WTC11 (cell line): ENCODE measurements around the gene STX8. TPM values are rescaled to one million over a fixed set of nuclear protein-coding genes. Genes with fewer than 3 reads are reported as not detected.

Experiments used
- ATAC-seq: fragments of 200-7000 bp; cut with Tn5 transposase; 2 replicates; pipeline ENCODE4 v1.10.0; 2021; ENCODE audit warnings: mild to moderate bottlenecking, moderate library complexity
- CTCF ChIA-PET: fragments of 300-600 bp; sonication (Branson Sonifier 250); formaldehyde crosslinking; loops from one replicate; lab custom pipeline; 2021; ENCODE audit warnings: antibody characterized with exemption; lab: Charles Lee
- POLR2A ChIA-PET: fragments of 350-600 bp; sonication (Branson Sonifier 250); formaldehyde crosslinking; loops from one replicate; lab custom pipeline; 2021; ENCODE audit warnings: antibody characterized with exemption; lab: Charles Lee
- DNase-seq: peaks from one replicate; pipeline ENCODE4 v3.0.0; 2021; ENCODE audit warnings: low spot score
- H3K27ac Mint-ChIP-seq: 2 replicates; pipeline ENCODE4 v1.8.0; 2021; ENCODE audit warnings: mixed read lengths
- H3K27me3 Mint-ChIP-seq: 2 replicates; pipeline ENCODE4 v1.8.0; 2021; ENCODE audit warnings: low read depth, mild to moderate bottlenecking, moderate library complexity, mixed read lengths
- H3K36me3 Mint-ChIP-seq: 2 replicates; pipeline ENCODE4 v1.8.0; 2021; ENCODE audit warnings: mixed read lengths
- H3K4me1 Mint-ChIP-seq: 2 replicates; pipeline ENCODE4 v1.8.0; 2022; ENCODE audit warnings: mixed read lengths
- H3K4me3 Mint-ChIP-seq: 2 replicates; pipeline ENCODE4 v1.8.0; 2021; ENCODE audit warnings: mild to moderate bottlenecking, moderate library complexity, mixed read lengths
- H3K9me3 Mint-ChIP-seq: 2 replicates; pipeline ENCODE4 v1.8.0; 2021; ENCODE audit warnings: mixed read lengths
- AFF4 ChIP-seq: sonication (generic); formaldehyde crosslinking; IDR thresholded peaks from 2 replicates; pipeline ENCODE4 v1.8.1; 2023; ENCODE audit warnings: mild to moderate bottlenecking, missing genetic modification reagents, borderline replicate concordance
- ARID4B ChIP-seq: sonication (generic); formaldehyde crosslinking; IDR thresholded peaks from 2 replicates; pipeline ENCODE4 v1.8.0; 2023; ENCODE audit warnings: missing genetic modification reagents, mild to moderate bottlenecking, borderline replicate concordance
- ATF2 ChIP-seq: sonication (generic); formaldehyde crosslinking; IDR thresholded peaks from 2 replicates; pipeline ENCODE4 v1.8.1; 2022; ENCODE audit warnings: low read depth, missing genetic modification reagents, borderline replicate concordance
- EMX1 ChIP-seq: fragments of 250-450 bp; sonication (Bioruptor Pico); IDR thresholded peaks from 2 replicates; pipeline ENCODE4 v1.8.0; 2021; ENCODE audit warnings: mild to moderate bottlenecking
- ETV6 ChIP-seq: sonication (generic); formaldehyde crosslinking; IDR thresholded peaks from 2 replicates; pipeline ENCODE4 v1.8.1; 2022; ENCODE audit warnings: mild to moderate bottlenecking, missing genetic modification reagents
- FOXJ3 ChIP-seq: sonication (generic); formaldehyde crosslinking; IDR thresholded peaks from 2 replicates; pipeline ENCODE4 v1.9.0; 2021; ENCODE audit warnings: missing genetic modification reagents, mild to moderate bottlenecking, borderline replicate concordance
- FOXK1 ChIP-seq: sonication (generic); formaldehyde crosslinking; IDR thresholded peaks from 2 replicates; pipeline ENCODE4 v1.8.0; 2022; ENCODE audit warnings: mild to moderate bottlenecking, moderate library complexity, missing genetic modification reagents
- IRF2 ChIP-seq: sonication (generic); formaldehyde crosslinking; IDR thresholded peaks from 2 replicates; pipeline ENCODE4 v1.8.0; 2022; ENCODE audit warnings: low read depth, missing genetic modification reagents, borderline replicate concordance
- MAX ChIP-seq: sonication (generic); formaldehyde crosslinking; IDR thresholded peaks from 2 replicates; pipeline ENCODE4 v1.8.0; 2022; ENCODE audit warnings: mild to moderate bottlenecking, missing genetic modification reagents
- NFATC4 ChIP-seq: fragments of 250-450 bp; sonication (Bioruptor Pico); IDR thresholded peaks from 2 replicates; pipeline ENCODE4 v1.9.0; 2021; ENCODE audit warnings: mild to moderate bottlenecking
- PRRX2 ChIP-seq: fragments of 250-450 bp; sonication (Bioruptor Pico); IDR thresholded peaks from 2 replicates; pipeline ENCODE4 v1.8.0; 2021; ENCODE audit warnings: mild to moderate bottlenecking
- SMAD3 ChIP-seq: sonication (generic); formaldehyde crosslinking; IDR thresholded peaks from 2 replicates; pipeline ENCODE4 v1.8.0; 2022; ENCODE audit warnings: missing genetic modification reagents, mild to moderate bottlenecking, borderline replicate concordance
- TCF7 ChIP-seq: sonication (generic); formaldehyde crosslinking; IDR thresholded peaks from 2 replicates; pipeline ENCODE4 v1.8.0; 2022; ENCODE audit warnings: mild to moderate bottlenecking, low read depth, missing genetic modification reagents, moderate library complexity
- TEAD4 ChIP-seq: sonication (generic); formaldehyde crosslinking; IDR thresholded peaks from 2 replicates; pipeline ENCODE4 v1.8.0; 2022; ENCODE audit warnings: mild to moderate bottlenecking, missing genetic modification reagents
- ZBTB21 ChIP-seq: sonication (generic); formaldehyde crosslinking; IDR thresholded peaks from 2 replicates; pipeline ENCODE4 v1.8.1; 2023; ENCODE audit warnings: mild to moderate bottlenecking, missing genetic modification reagents, borderline replicate concordance
- ZNF281 ChIP-seq: sonication (generic); formaldehyde crosslinking; IDR thresholded peaks from 2 replicates; pipeline ENCODE4 v1.8.0; 2023; ENCODE audit warnings: mild to moderate bottlenecking, missing genetic modification reagents
- total RNA-seq: library from RNA; stranded (reverse); gene quantifications from 3 replicates; pipeline ENCODE4 v1.2.3, GENCODE V29; 2021

Gene STX8
- total RNA-seq, 1 experiment from 2014 or later, result 39.9 TPM

GRCh38 chr17:9238340-9239245, 337.0 kb downstream of the STX8 start (continued):
- TF ChIP-seq ZNF281 (no peak), EMX1 (CRISPR knock-in tag) (no peak), ATF2 (CRISPR knock-in tag) (no peak), TCF7 (no peak)

- Mint-ChIP-seq H3K9me3 (no peaks in the 10 kb centered on the region), H3K4me1 (peaks cover 34% of the 10 kb centered on the region), H3K4me3 (no peak overlapping the region), H3K36me3 (no peaks in the 10 kb centered on the region), H3K27ac (no peak overlapping the region), H3K27me3 (peaks cover 17% of the 10 kb centered on the region)
- TF ChIP-seq AFF4 (CRISPR knock-in tag), result no peak
- no peak for TF ChIP-seq IRF2 (CRISPR knock-in tag)
- no peak for TF ChIP-seq FOXK1
- no peak for TF ChIP-seq ZBTB21 (CRISPR knock-in tag)
- no peak for TF ChIP-seq FOXJ3 (CRISPR knock-in tag)
- no peak for TF ChIP-seq MAX (CRISPR knock-in tag)
- no peak for TF ChIP-seq PRRX2 (CRISPR knock-in tag)
- no peak for TF ChIP-seq SMAD3 (CRISPR knock-in tag)
- TF ChIP-seq ETV6 (CRISPR knock-in tag), result no peak
- no peak for TF ChIP-seq TEAD4 (CRISPR knock-in tag)
- TF ChIP-seq ARID4B (CRISPR knock-in tag), result no peak
- TF ChIP-seq NFATC4 (CRISPR knock-in tag), result no peak
- ChIA-PET POLR2A (interaction anchor here (0.6 kb wide), 2 partner anchors 232 to 407 kb away, joined by 6 to 9 read pairs; no protein-coding TSS in a partner anchor), CTCF (interaction anchor here (0.6 to 1.0 kb wide), 3 partner anchors 99 to 752 kb away, joined by 3 to 4 read pairs (median 3); no protein-coding TSS in a partner anchor)
- no peak for DNase-seq
- no peak for ATAC-seq
These were observed 337.8 kb downstream of the STX8 start for GRCh38 chr17:9237661-9238301.
